SK-N-SH (cell line): ENCODE data around the gene CIB4. TPM values are rescaled to one million over a fixed set of nuclear protein-coding genes. Genes with fewer than 3 reads are reported as not detected.

Experiments
- CTCF ChIA-PET: fragments of 300-600, 350-600 bp; formaldehyde crosslinking; extraction: SDS; loops from one replicate; lab custom pipeline; 2021; lab: Yijun Ruan, JAX
- POLR2A ChIA-PET: fragments of 350-600 bp; sonication (Branson Sonifier 250); formaldehyde crosslinking; extraction: SDS; loops from one replicate; lab custom pipeline; 2020; ENCODE audit warnings: antibody characterized with exemption, inconsistent platforms; lab: Yijun Ruan, JAX
- DNase-seq: peaks from one replicate; pipeline ENCODE4 v3.0.0; 2012
- H2AFZ ChIP-seq: fragments of 200-600 bp; sonication (generic); 2 replicates; pipeline ENCODE4 v1.8.1; 2016; ENCODE audit warnings: antibody characterized with exemption, mild to moderate bottlenecking, low read depth
- H3F3A ChIP-seq: fragments of 200-600 bp; sonication (generic); replicated peaks from 2 replicates; pipeline ENCODE3; 2016; ENCODE audit warnings: antibody characterized with exemption, mild to moderate bottlenecking; ENCODE audit not compliant: insufficient read depth
- H3K27ac ChIP-seq, 2 experiments: fragments of 200-500 bp in 1 of 2; fragments of 200-600 bp in 1 of 2; sonication (Bioruptor generic) in 1 of 2; sonication (generic), shearing (Covaris generic) in 1 of 2; 2 replicates each; pipeline versions ENCODE4 v1.5.1 to v1.6.1; 2014 to 2016; ENCODE audit warnings: low read depth in 2 of 2, inconsistent platforms in 1 of 2, low read length in 1 of 2, mild to moderate bottlenecking in 1 of 2, mixed read lengths in 1 of 2
- H3K27me3 ChIP-seq: fragments of 200-600 bp; sonication (generic), shearing (Covaris generic); 2 replicates; pipeline ENCODE4 v1.6.1; 2016; ENCODE audit warnings: mixed run types; ENCODE audit not compliant: insufficient read depth
- H3K36me3 ChIP-seq, 2 experiments: fragments of 200-500 bp in 1 of 2; fragments of 200-600 bp in 1 of 2; sonication (Bioruptor generic) in 1 of 2; sonication (generic) in 1 of 2; replicated peaks in 1 of 2; 2 replicates each; pipeline versions ENCODE3 to v1.5.1; 2014 to 2016; ENCODE audit warnings: low read length in 1 of 2, mild to moderate bottlenecking in 1 of 2; ENCODE audit not compliant: insufficient read depth in 2 of 2, control insufficient read depth in 1 of 2
- H3K4me1 ChIP-seq, 2 experiments: fragments of 200-500 bp in 1 of 2; fragments of 200-600 bp in 1 of 2; sonication (Bioruptor generic) in 1 of 2; sonication (generic), shearing (Covaris generic) in 1 of 2; 2 replicates each; pipeline versions ENCODE4 v1.5.1 to v1.6.1; 2014 to 2016; ENCODE audit warnings: low read depth in 1 of 2, low read length in 1 of 2, mixed run types in 1 of 2; ENCODE audit not compliant: insufficient read depth in 2 of 2, control insufficient read depth in 1 of 2
- H3K4me2 ChIP-seq: fragments of 200-600 bp; sonication (generic), shearing (Covaris generic); 2 replicates; pipeline ENCODE4 v1.6.1; 2017; ENCODE audit warnings: mixed run types
- H3K4me3 ChIP-seq, 2 experiments: fragments of 200-500 bp in 1 of 2; fragments of 200-600 bp in 1 of 2; sonication (Bioruptor generic) in 1 of 2; sonication (generic), shearing (Covaris generic) in 1 of 2; 2 replicates each; pipeline versions ENCODE4 v1.5.1 to v1.8.1; 2014 to 2016; ENCODE audit warnings: low read depth in 2 of 2, inconsistent platforms in 1 of 2, low read length in 1 of 2, mild to moderate bottlenecking in 1 of 2, mixed read lengths in 1 of 2, moderate library complexity in 1 of 2
- H3K79me2 ChIP-seq: fragments of 200-600 bp; sonication (generic); 2 replicates; pipeline ENCODE4 v1.8.1; 2017; ENCODE audit warnings: mild to moderate bottlenecking; ENCODE audit not compliant: insufficient read depth
- H3K9ac ChIP-seq: fragments of 200-600 bp; sonication (generic); 2 replicates; pipeline ENCODE4 v1.6.1; 2017; ENCODE audit warnings: mixed run types
- H3K9me2 ChIP-seq: fragments of 200-600 bp; sonication (generic); 2 replicates; pipeline ENCODE4 v1.6.1; 2017; ENCODE audit warnings: mixed run types
- H3K9me3 ChIP-seq: fragments of 200-600 bp; sonication (generic); 2 replicates; pipeline ENCODE4 v1.6.1; 2017; ENCODE audit warnings: mixed run types, mild to moderate bottlenecking, moderate library complexity
- H4K20me1 ChIP-seq: fragments of 200-600 bp; sonication (generic); 2 replicates; pipeline ENCODE4 v1.6.1; 2017; ENCODE audit warnings: mild to moderate bottlenecking, mixed run types; ENCODE audit not compliant: insufficient read depth
- GATA2 ChIP-seq: sonication (generic); formaldehyde crosslinking; IDR thresholded peaks from 2 replicates; pipeline ENCODE4 v1.5.0; 2020; ENCODE audit warnings: mild to moderate bottlenecking, missing genetic modification reagents
- NRF1 ChIP-seq: IDR thresholded peaks from 2 replicates; pipeline ENCODE4 v1.6.1; 2012; ENCODE audit warnings: low read depth, mild to moderate bottlenecking, low read length
- RCOR1 ChIP-seq: fragments of 150-350 bp; IDR thresholded peaks from 2 replicates; pipeline ENCODE4 v1.6.1; 2017; ENCODE audit warnings: antibody characterized with exemption, low read length
- RFX5 ChIP-seq: IDR thresholded peaks from 2 replicates; pipeline ENCODE4 v1.6.1; 2012; ENCODE audit warnings: mild to moderate bottlenecking, improper control_type of control experiment, low read length
- TAF1 ChIP-seq: IDR thresholded peaks from 2 replicates; pipeline ENCODE4 v1.6.1; 2012; ENCODE audit warnings: low read depth, mild to moderate bottlenecking, low read length, moderate library complexity, borderline replicate concordance
- TCF12 ChIP-seq: IDR thresholded peaks from 2 replicates; pipeline ENCODE4 v1.4.0; 2012
- WGBS: methylation state at CpG from one replicate; pipeline ENCODE4 v1.1.6; 2017; ENCODE audit warnings: low lambda C conversion rate; 5-methylcytosine and 5-hydroxymethylcytosine counted together
- polyA plus RNA-seq, 3 experiments: library from polyadenylated mRNA; depleted of rRNA; stranded (reverse); fragments of >200 nt; gene quantifications; 2 replicates each; pipeline ENCODE4 v1.2.3, GENCODE V29; 2012
- TF ChIP-seq, protein P1 (sequence below): fragments of 150-350 bp; IDR thresholded peaks from 2 replicates; pipeline ENCODE4 v1.6.1; 2017; ENCODE audit warnings: antibody characterized with exemption, low read length, low read depth, borderline replicate concordance
- TF ChIP-seq, protein P2 (sequence below): IDR thresholded peaks from 2 replicates; pipeline ENCODE4; 2012
- TF ChIP-seq, protein P3 (sequence below): fragments of 200-600 bp; sonication (generic); IDR thresholded peaks from 2 replicates; pipeline ENCODE4 v1.6.1; 2017; ENCODE audit warnings: antibody characterized with exemption, mild to moderate bottlenecking, moderate library complexity
- TF ChIP-seq, protein P4 (sequence below): IDR thresholded peaks from 2 replicates; pipeline ENCODE4 v1.4.0; 2012; ENCODE audit warnings: low read depth, borderline replicate concordance
- TF ChIP-seq, protein P5 (sequence below): IDR thresholded peaks from 2 replicates; pipeline ENCODE4 v1.6.1; 2012; ENCODE audit warnings: mild to moderate bottlenecking, low read depth, low read length, moderate library complexity

The CIB4 gene
- polyA plus RNA-seq, 1 of the 3 experiments (the other 2 are of a cell fraction): not detected

DNA sequence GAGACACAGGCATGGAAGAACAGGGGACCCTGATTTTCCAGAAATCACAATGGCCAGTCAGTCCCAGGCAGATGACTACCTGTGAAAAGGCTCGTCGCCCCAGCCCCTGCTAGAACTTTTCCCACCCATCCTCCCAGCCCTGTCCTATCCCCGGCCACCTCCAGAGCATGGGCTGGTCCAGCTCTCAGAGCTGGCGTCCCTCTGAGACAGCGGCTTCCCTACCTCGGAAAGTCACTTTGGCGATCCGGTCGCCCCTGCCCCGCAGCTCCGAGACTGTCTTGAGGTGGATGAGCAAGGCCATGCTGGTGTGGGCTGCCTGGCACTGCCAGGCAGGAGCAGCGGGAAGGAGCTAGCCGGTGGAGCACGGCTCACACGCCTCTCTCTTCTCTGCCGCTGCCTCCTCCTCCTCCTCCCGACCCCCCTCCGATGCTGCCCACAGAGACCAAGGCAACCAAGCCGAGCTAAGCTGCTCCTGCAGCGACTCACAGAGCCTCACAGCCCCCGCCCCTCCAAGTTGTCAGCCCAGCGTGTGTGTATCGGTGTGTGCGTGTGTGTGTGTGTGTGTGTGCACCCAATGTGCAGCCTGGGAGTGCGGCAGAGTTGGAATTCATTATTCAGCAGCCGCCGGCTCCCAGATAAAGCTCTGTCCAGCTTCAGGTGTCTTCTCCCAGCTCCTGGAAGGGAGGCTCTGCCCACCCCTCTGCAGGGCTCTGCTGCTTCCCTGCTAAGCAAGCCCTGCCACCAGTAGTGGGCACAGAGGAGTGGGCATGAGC, 82.7 kb downstream of the CIB4 start:
- WGBS: 59% methylated on average over 27 of the region's 27 CpGs
- Histone ChIP-seq H3K36me3 (no peaks in the 10 kb centered on the region), H2AFZ (no peak overlapping the region), H3K9me2 (no peaks in the 10 kb centered on the region), H3K4me3 (no peak overlapping the region), H3K27me3 (peaks cover 76% of the 10 kb centered on the region), H3K9ac (no peak overlapping the region), H3K79me2 (no peaks in the 10 kb centered on the region), H3K4me1 (peaks cover 0 to 9% of the 10 kb centered on the region in 2 experiments; a peak in 1 of 4 replicates), H3F3A (no peaks in the 10 kb centered on the region)
- ChIA-PET POLR2A (no interaction called here), CTCF (interaction anchor here (1.1 to 11.1 kb wide), 3 partner anchors 15 to 96 kb away, joined by 3 to 153 read pairs (median 7); no protein-coding TSS in a partner anchor)
- DNase-seq: no peak
- TF ChIP-seq, protein P1, sequence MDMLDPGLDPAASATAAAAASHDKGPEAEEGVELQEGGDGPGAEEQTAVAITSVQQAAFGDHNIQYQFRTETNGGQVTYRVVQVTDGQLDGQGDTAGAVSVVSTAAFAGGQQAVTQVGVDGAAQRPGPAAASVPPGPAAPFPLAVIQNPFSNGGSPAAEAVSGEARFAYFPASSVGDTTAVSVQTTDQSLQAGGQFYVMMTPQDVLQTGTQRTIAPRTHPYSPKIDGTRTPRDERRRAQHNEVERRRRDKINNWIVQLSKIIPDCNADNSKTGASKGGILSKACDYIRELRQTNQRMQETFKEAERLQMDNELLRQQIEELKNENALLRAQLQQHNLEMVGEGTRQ: no peak
- TF ChIP-seq TAF1: no peak
- no peak for TF ChIP-seq RFX5
- TF ChIP-seq TCF12: no peak
- TF ChIP-seq, protein P2, sequence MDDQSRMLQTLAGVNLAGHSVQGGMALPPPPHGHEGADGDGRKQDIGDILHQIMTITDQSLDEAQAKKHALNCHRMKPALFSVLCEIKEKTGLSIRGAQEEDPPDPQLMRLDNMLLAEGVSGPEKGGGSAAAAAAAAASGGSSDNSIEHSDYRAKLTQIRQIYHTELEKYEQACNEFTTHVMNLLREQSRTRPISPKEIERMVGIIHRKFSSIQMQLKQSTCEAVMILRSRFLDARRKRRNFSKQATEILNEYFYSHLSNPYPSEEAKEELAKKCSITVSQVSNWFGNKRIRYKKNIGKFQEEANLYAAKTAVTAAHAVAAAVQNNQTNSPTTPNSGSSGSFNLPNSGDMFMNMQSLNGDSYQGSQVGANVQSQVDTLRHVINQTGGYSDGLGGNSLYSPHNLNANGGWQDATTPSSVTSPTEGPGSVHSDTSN: no peak
- no peak for TF ChIP-seq RCOR1
- TF ChIP-seq GATA2: no peak
- TF ChIP-seq, protein P3, sequence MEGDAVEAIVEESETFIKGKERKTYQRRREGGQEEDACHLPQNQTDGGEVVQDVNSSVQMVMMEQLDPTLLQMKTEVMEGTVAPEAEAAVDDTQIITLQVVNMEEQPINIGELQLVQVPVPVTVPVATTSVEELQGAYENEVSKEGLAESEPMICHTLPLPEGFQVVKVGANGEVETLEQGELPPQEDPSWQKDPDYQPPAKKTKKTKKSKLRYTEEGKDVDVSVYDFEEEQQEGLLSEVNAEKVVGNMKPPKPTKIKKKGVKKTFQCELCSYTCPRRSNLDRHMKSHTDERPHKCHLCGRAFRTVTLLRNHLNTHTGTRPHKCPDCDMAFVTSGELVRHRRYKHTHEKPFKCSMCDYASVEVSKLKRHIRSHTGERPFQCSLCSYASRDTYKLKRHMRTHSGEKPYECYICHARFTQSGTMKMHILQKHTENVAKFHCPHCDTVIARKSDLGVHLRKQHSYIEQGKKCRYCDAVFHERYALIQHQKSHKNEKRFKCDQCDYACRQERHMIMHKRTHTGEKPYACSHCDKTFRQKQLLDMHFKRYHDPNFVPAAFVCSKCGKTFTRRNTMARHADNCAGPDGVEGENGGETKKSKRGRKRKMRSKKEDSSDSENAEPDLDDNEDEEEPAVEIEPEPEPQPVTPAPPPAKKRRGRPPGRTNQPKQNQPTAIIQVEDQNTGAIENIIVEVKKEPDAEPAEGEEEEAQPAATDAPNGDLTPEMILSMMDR: no peak
- TF ChIP-seq, protein P4, sequence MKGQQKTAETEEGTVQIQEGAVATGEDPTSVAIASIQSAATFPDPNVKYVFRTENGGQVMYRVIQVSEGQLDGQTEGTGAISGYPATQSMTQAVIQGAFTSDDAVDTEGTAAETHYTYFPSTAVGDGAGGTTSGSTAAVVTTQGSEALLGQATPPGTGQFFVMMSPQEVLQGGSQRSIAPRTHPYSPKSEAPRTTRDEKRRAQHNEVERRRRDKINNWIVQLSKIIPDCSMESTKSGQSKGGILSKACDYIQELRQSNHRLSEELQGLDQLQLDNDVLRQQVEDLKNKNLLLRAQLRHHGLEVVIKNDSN: no peak
- TF ChIP-seq NRF1: no peak
- TF ChIP-seq, protein P5, sequence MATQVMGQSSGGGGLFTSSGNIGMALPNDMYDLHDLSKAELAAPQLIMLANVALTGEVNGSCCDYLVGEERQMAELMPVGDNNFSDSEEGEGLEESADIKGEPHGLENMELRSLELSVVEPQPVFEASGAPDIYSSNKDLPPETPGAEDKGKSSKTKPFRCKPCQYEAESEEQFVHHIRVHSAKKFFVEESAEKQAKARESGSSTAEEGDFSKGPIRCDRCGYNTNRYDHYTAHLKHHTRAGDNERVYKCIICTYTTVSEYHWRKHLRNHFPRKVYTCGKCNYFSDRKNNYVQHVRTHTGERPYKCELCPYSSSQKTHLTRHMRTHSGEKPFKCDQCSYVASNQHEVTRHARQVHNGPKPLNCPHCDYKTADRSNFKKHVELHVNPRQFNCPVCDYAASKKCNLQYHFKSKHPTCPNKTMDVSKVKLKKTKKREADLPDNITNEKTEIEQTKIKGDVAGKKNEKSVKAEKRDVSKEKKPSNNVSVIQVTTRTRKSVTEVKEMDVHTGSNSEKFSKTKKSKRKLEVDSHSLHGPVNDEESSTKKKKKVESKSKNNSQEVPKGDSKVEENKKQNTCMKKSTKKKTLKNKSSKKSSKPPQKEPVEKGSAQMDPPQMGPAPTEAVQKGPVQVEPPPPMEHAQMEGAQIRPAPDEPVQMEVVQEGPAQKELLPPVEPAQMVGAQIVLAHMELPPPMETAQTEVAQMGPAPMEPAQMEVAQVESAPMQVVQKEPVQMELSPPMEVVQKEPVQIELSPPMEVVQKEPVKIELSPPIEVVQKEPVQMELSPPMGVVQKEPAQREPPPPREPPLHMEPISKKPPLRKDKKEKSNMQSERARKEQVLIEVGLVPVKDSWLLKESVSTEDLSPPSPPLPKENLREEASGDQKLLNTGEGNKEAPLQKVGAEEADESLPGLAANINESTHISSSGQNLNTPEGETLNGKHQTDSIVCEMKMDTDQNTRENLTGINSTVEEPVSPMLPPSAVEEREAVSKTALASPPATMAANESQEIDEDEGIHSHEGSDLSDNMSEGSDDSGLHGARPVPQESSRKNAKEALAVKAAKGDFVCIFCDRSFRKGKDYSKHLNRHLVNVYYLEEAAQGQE: no peak
- TF ChIP-seq, all 33 proteins: peak for 0
- Histone ChIP-seq H3K4me2 (no peak overlapping the region), H4K20me1 (no peaks in the 10 kb centered on the region), H3K27ac (no peak overlapping the region), H3K9me3 (no peaks in the 10 kb centered on the region)
